ENCODE results near the gene PTK7. TPM values are rescaled to one million over a fixed set of nuclear protein-coding genes. Genes with fewer than 3 reads are reported as not detected.

The PTK7 gene
- total and polyA plus RNA-seq, 2 experiments from 2014 or later, result 75.8 to 115 TPM

DNA sequence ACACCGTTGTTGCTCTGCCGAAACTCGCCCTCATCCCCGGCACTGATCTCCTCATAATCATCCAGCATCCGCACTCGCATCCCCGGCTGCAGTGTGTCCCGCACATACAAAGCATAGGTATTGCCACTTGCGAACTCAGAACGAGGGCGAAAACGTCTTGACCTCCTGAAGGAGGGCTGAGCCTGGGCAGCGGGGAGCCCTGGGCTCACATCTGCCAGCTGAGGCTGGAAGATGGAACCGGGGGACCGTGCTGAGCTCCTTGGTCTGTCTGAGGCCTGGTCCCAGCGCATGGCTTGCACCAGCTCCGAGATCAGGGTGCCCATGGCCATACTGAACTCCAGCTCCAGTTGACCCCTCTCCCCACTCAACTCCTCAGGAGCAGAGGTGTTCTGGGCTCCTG is 25.1 kb upstream of the PTK7 start:
- TF ChIP-seq, protein P1, sequence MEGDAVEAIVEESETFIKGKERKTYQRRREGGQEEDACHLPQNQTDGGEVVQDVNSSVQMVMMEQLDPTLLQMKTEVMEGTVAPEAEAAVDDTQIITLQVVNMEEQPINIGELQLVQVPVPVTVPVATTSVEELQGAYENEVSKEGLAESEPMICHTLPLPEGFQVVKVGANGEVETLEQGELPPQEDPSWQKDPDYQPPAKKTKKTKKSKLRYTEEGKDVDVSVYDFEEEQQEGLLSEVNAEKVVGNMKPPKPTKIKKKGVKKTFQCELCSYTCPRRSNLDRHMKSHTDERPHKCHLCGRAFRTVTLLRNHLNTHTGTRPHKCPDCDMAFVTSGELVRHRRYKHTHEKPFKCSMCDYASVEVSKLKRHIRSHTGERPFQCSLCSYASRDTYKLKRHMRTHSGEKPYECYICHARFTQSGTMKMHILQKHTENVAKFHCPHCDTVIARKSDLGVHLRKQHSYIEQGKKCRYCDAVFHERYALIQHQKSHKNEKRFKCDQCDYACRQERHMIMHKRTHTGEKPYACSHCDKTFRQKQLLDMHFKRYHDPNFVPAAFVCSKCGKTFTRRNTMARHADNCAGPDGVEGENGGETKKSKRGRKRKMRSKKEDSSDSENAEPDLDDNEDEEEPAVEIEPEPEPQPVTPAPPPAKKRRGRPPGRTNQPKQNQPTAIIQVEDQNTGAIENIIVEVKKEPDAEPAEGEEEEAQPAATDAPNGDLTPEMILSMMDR (IDR thresholded peaks at IDR 0.05; ENCODE audit: low read depth, low read length), result no peak
- no peak for DNase-seq (ENCODE audit: low read depth in 1 of 2, low spot score in 1 of 2)
- Histone ChIP-seq H3K9me3 (ENCODE audit: low read depth) (no peaks in the 10 kb centered on the region), H3K36me3 (peaks cover 32% of the 10 kb centered on the region), H3K4me3 (no peak overlapping the region), H3K4me1 (ENCODE audit: low read depth) (peaks cover 11% of the 10 kb centered on the region), H3K27ac (no peak overlapping the region), H3K27me3 (no peaks in the 10 kb centered on the region)

GRCh38 chr6:43052225-43052841 is 23.8 kb upstream of the PTK7 start:
- Histone ChIP-seq H3K36me3 (peaks cover 21% of the 10 kb centered on the region), H3K27ac (peak overlapping the region; percentile 90)
- no peak for DNase-seq (ENCODE audit: low read depth in 1 of 2, low spot score in 1 of 2)

GRCh38 chr6:43052842-43053544 is 23.1 kb upstream of the PTK7 start:
- peaks cover 23% of the 10 kb centered on the region for H3K36me3 ChIP-seq

More at GRCh38 chr6:43052225-43052841, 23.8 kb upstream of the PTK7 start:
- H3K27me3 ChIP-seq, result no peaks in the 10 kb centered on the region
- peaks cover 11% of the 10 kb centered on the region for H3K4me1 ChIP-seq (ENCODE audit: low read depth)
- peak overlapping the region; percentile 50 for H3K4me3 ChIP-seq
- TF ChIP-seq, protein P1 (IDR thresholded peaks at IDR 0.05; ENCODE audit: low read depth, low read length), result no peak
- no peaks in the 10 kb centered on the region for H3K9me3 ChIP-seq (ENCODE audit: low read depth)

DNA sequence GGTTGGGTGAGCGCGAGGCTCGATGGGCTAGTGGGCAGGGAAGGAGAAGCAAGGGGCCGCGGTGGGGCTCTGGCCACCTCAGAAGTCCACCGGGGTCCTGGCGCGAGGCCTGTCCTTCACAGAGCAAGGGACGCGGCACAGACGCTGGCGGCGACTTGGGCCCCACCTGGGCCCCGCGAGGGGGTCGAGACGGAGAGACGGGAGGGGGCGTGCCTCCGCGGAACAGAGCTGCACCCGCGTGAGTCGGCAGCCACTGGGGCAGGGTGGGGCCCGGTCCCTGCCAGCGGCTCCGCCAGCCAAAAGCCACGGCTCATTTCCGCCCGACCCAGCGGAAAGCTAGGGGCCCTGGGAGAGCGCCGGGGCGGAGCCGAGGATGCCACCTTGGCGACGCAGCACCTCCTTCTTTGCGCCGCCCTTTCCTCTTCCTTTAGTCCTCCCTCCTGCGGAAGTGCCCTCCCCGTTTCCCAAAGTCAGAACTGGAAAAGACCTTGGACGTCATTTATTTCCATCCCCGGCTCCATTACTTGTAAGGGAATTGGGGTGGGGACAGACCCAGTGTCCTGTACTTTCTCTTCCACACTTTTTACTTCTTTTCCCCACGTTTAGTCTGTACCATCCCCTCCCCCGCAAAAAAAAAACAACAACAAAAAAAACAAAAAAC is 22.4 kb upstream of the PTK7 start, which contains the start of gene CUL7:
CUL7 (minus strand) TSS at position 307 of the 661 bp plus-strand sequence. CDS start 1,063 bp downstream, outside the sequence.
- Histone ChIP-seq H3K27me3 (no peaks in the 10 kb centered on the region), H3K36me3 (peaks cover 18% of the 10 kb centered on the region), H3K4me1 (ENCODE audit: low read depth) (peaks cover 16% of the 10 kb centered on the region), H3K4me3 (peak within 1 kb of the TSS; percentile 50), H3K9me3 (ENCODE audit: low read depth) (no peaks in the 10 kb centered on the region), H3K27ac (peak within 1 kb of the TSS; percentile 90)
- DNase-seq (ENCODE audit: low read depth in 1 of 2, low spot score in 1 of 2), result peak; percentile 96 to 98
- TF ChIP-seq, protein P1 (IDR thresholded peaks at IDR 0.05; ENCODE audit: low read depth, low read length), result no peak

More at GRCh38 chr6:43052842-43053544, 23.1 kb upstream of the PTK7 start:
- TF ChIP-seq, protein P1 (IDR thresholded peaks at IDR 0.05; ENCODE audit: low read depth, low read length), result no peak
- DNase-seq (ENCODE audit: low read depth in 1 of 2, low spot score in 1 of 2), result peak; percentile 34 to 41
- no peaks in the 10 kb centered on the region for H3K27me3 ChIP-seq
- no peaks in the 10 kb centered on the region for H3K9me3 ChIP-seq (ENCODE audit: low read depth)
- H3K4me1 ChIP-seq (ENCODE audit: low read depth), result peaks cover 11% of the 10 kb centered on the region
- H3K27ac ChIP-seq, result peak overlapping the region; percentile 90
- H3K4me3 ChIP-seq, result peak overlapping the region; percentile 50

DNA sequence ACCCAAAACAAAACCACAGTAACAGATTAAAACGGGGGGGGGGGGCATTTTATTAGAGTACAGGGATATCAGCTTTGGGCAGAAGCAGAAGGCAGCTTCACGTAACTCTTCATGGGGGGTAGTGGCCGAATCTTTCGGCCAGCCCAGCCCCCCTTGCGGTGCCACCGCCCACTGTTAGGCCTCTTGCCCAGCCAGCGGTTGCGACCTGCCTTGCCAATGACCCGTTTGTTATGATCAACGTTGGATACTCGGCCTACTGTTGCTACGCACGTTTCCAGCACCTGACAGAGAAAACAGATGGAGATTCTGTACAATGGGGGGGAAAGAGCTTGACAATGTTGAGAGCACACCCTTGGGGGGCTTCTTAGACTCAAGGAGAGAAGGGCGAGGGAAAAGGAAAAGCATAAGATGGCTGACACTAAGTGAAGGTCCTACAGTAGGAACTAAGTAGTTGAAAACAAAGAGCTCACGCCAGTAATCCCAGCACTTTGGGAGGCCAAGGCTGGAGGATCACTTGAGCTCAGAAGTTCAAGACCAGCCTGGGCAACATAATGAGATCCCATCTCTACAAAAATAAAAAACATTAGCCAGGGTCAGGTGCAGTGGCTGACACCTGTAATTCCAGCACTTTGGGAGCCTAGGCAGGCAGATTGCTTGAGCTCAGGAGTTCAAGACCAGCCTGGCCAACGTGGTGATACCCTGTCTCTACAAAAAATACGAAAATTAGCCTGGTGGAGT is 21.7 kb upstream of the PTK7 start:
- no peaks in the 10 kb centered on the region for H3K27me3 ChIP-seq
- peaks cover 12% of the 10 kb centered on the region for H3K36me3 ChIP-seq
- H3K4me3 ChIP-seq, result peak overlapping the region; percentile 50
- TF ChIP-seq, protein P1 (IDR thresholded peaks at IDR 0.05; ENCODE audit: low read depth, low read length), result no peak
- H3K9me3 ChIP-seq (ENCODE audit: low read depth), result no peaks in the 10 kb centered on the region
- H3K4me1 ChIP-seq (ENCODE audit: low read depth), result peaks cover 16% of the 10 kb centered on the region
- no peak for DNase-seq (ENCODE audit: low read depth in 1 of 2, low spot score in 1 of 2)
- H3K27ac ChIP-seq, result peak overlapping the region; percentile 90
